Tongue (tissue), 2 donors: ENCODE data around the gene MRPL43. TPM values are rescaled to one million over a fixed set of nuclear protein-coding genes. Genes with fewer than 3 reads are reported as not detected.

Experiments used
- DNase-seq: peaks from one replicate; pipeline ENCODE4 v3.0.0-alpha.2; 2015
- total RNA-seq: library from RNA; depleted of rRNA; stranded (reverse); fragments of >200 nt; gene quantifications from one replicate; pipeline ENCODE4 v1.2.3, GENCODE V29; 2014

Gene MRPL43
- total RNA-seq, 1 donor from 2014 or later: 42.0 TPM

- no peak for DNase-seq
Observed at GRCh38 chr10:101019440-101019703, 32.1 kb upstream of the MRPL43 start.

GRCh38 chr10:101018600-101019439 is 31.5 kb upstream of the MRPL43 start:
- peak; percentile 81 for DNase-seq

GRCh38 chr10:101018118-101018599 is 30.9 kb upstream of the MRPL43 start:
- DNase-seq: no peak

GRCh38 chr10:101016814-101017213 is 29.5 kb upstream of the MRPL43 start:
- DNase-seq: no peak

GRCh38 chr10:101015582-101015973 is 28.3 kb upstream of the MRPL43 start:
- DNase-seq: no peak

- DNase-seq: no peak
Observed at GRCh38 chr10:101014966-101015581, 27.8 kb upstream of the MRPL43 start.

GRCh38 chr10:101014230-101014884 is 27.1 kb upstream of the MRPL43 start:
- peak; percentile 86 for DNase-seq

GRCh38 chr10:101013365-101013825 is 26.1 kb upstream of the MRPL43 start:
- DNase-seq: no peak

GRCh38 chr10:101012525-101013364 is 25.4 kb upstream of the MRPL43 start:
- peak; percentile 95 for DNase-seq

GRCh38 chr10:101011517-101012423 is 24.5 kb upstream of the MRPL43 start:
- DNase-seq: no peak

- DNase-seq: no peak
Observed at GRCh38 chr10:101010329-101010728, 23.0 kb upstream of the MRPL43 start.

GRCh38 chr10:101008823-101009423 is 21.6 kb upstream of the MRPL43 start:
- no peak for DNase-seq

- DNase-seq: no peak
Observed at GRCh38 chr10:101007915-101008822, 20.9 kb upstream of the MRPL43 start.

GRCh38 chr10:101007099-101007711 is 19.9 kb upstream of the MRPL43 start:
- peak; percentile 85 for DNase-seq

- DNase-seq: peak; percentile 61
Observed at GRCh38 chr10:101006593-101007098, 19.3 kb upstream of the MRPL43 start.

GRCh38 chr10:101005869-101006567 is 18.7 kb upstream of the MRPL43 start:
- no peak for DNase-seq

- peak; percentile 82 for DNase-seq
Observed at GRCh38 chr10:101005361-101005760, 18.1 kb upstream of the MRPL43 start.

- DNase-seq: no peak
Observed at GRCh38 chr10:101003639-101004206, 16.4 kb upstream of the MRPL43 start.
